ENCODE data around the gene FADS2. TPM values are rescaled to one million over a fixed set of nuclear protein-coding genes. Genes with fewer than 3 reads are reported as not detected.

Gene FADS2
- total RNA-seq, 1 experiment from 2014 or later, result 423 TPM

- Mint-ChIP-seq H3K36me3 (peaks cover 22% of the 10 kb centered on the region), H3K27ac (no peak overlapping the region), H3K4me1 (no peaks in the 10 kb centered on the region), H3K9me3 (no peaks in the 10 kb centered on the region), H3K4me3 (no peak overlapping the region), H3K27me3 (ENCODE audit: low read depth) (peaks cover 3% of the 10 kb centered on the region; the same call in 1 of the 2 replicates)
- TF ChIP-seq OVOL2 (CRISPR knock-in tag; IDR thresholded peaks at IDR 0.05; ENCODE audit: borderline replicate concordance), result no peak
- TF ChIP-seq, protein P1, sequence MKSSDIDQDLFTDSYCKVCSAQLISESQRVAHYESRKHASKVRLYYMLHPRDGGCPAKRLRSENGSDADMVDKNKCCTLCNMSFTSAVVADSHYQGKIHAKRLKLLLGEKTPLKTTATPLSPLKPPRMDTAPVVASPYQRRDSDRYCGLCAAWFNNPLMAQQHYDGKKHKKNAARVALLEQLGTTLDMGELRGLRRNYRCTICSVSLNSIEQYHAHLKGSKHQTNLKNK (CRISPR knock-in tag; IDR thresholded peaks at IDR 0.05), result no peak
- TF ChIP-seq, protein P2, sequence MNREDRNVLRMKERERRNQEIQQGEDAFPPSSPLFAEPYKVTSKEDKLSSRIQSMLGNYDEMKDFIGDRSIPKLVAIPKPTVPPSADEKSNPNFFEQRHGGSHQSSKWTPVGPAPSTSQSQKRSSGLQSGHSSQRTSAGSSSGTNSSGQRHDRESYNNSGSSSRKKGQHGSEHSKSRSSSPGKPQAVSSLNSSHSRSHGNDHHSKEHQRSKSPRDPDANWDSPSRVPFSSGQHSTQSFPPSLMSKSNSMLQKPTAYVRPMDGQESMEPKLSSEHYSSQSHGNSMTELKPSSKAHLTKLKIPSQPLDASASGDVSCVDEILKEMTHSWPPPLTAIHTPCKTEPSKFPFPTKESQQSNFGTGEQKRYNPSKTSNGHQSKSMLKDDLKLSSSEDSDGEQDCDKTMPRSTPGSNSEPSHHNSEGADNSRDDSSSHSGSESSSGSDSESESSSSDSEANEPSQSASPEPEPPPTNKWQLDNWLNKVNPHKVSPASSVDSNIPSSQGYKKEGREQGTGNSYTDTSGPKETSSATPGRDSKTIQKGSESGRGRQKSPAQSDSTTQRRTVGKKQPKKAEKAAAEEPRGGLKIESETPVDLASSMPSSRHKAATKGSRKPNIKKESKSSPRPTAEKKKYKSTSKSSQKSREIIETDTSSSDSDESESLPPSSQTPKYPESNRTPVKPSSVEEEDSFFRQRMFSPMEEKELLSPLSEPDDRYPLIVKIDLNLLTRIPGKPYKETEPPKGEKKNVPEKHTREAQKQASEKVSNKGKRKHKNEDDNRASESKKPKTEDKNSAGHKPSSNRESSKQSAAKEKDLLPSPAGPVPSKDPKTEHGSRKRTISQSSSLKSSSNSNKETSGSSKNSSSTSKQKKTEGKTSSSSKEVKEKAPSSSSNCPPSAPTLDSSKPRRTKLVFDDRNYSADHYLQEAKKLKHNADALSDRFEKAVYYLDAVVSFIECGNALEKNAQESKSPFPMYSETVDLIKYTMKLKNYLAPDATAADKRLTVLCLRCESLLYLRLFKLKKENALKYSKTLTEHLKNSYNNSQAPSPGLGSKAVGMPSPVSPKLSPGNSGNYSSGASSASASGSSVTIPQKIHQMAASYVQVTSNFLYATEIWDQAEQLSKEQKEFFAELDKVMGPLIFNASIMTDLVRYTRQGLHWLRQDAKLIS (CRISPR knock-in tag; IDR thresholded peaks at IDR 0.05; ENCODE audit: borderline replicate concordance), result no peak
- TF ChIP-seq PRRX2 (CRISPR knock-in tag; IDR thresholded peaks at IDR 0.05), result no peak
- no peak for TF ChIP-seq TCF7 (CRISPR knock-in tag; IDR thresholded peaks at IDR 0.05; ENCODE audit: low read depth)
- no peak for TF ChIP-seq TEAD1 (CRISPR knock-in tag; IDR thresholded peaks at IDR 0.05)
- no peak for TF ChIP-seq GTF2I (CRISPR knock-in tag; conservative IDR thresholded peaks at IDR 0.05)
- no peak for TF ChIP-seq SMAD3 (CRISPR knock-in tag; IDR thresholded peaks at IDR 0.05; ENCODE audit: borderline replicate concordance)
- TF ChIP-seq ELF4 (CRISPR knock-in tag; IDR thresholded peaks at IDR 0.05; ENCODE audit: low read depth), result no peak
- no peak for TF ChIP-seq ZNF416 (CRISPR knock-in tag; IDR thresholded peaks at IDR 0.05)
- TF ChIP-seq, protein P3, sequence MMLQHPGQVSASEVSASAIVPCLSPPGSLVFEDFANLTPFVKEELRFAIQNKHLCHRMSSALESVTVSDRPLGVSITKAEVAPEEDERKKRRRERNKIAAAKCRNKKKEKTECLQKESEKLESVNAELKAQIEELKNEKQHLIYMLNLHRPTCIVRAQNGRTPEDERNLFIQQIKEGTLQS (CRISPR knock-in tag; conservative IDR thresholded peaks at IDR 0.05), result no peak
- no peak for TF ChIP-seq FOXP1 (CRISPR knock-in tag; IDR thresholded peaks at IDR 0.05; ENCODE audit: borderline replicate concordance)
- no peak for TF ChIP-seq NFYB (CRISPR knock-in tag; conservative IDR thresholded peaks at IDR 0.05; ENCODE audit: low read depth)
- DNase-seq (ENCODE audit: low spot score), result no peak
- no peak for ATAC-seq
- POLR2A ChIA-PET, result no interaction called here
- CTCF ChIA-PET, result interaction anchor here (1.4 kb wide), 2 partner anchors 9 to 35 kb away, joined by 3 to 9 read pairs; no protein-coding TSS in a partner anchor
Observed at GRCh38 chr11:61782841-61783240, 45.3 kb upstream of the FADS2 start.

DNA sequence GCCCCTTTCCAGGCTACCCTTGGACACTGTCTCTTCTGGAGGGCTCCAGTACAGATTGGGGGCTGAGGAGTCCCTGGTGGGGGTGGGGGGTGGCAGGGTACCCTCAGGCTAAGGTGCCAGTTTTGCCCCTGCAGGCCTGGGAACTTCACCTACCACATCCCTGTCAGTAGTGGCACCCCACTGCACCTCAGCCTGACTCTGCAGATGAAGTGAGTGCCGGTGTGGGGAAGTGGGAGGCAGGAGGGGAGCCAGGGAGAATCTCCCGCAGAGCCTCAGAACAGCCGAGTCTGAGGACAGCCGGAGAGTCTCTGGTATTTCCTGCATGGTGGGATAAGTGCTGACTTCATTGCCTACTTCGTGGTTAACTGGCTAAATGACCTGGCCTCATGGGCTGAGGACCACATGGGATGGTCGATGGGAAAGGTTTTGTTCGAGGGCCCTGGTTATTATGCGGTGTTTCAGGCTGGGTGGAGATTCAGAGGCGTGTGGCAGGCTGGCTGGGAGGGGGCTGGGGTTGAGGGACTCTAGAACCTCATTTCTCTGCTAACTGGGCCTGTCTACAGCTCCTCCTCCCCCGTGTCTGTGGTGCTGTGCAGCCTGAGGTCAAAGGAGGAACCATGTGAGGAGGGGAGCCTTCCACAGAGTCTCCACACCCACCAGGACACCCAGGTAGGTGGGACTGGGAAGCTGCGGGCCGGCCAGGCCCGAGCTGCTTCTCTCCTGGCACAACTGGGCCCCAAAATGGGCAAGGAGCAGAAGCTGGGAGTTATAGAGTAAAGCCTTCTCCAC lies 44.2 kb upstream of the FADS2 start:
- Mint-ChIP-seq H3K4me1 (no peaks in the 10 kb centered on the region), H3K4me3 (no peak overlapping the region), H3K9me3 (no peaks in the 10 kb centered on the region), H3K36me3 (peaks cover 24% of the 10 kb centered on the region), H3K27me3 (ENCODE audit: low read depth) (no peaks in the 10 kb centered on the region; the same call in 1 of the 2 replicates), H3K27ac (peak overlapping the region; percentile 9; the same call in 1 of the 2 replicates)
- DNase-seq (ENCODE audit: low spot score), result no peak
- no peak for ATAC-seq
- ChIA-PET CTCF (interaction anchor here (1.0 to 5.3 kb wide), 4 partner anchors 13 to 252 kb away, joined by 4 to 42 read pairs (median 8); no protein-coding TSS in a partner anchor), POLR2A (interaction anchor here (0.6 to 1.3 kb wide), 2 partner anchors 9 to 31 kb away, joined by 3 read pairs; no protein-coding TSS in a partner anchor)
- TF ChIP-seq CREM (CRISPR knock-in tag; IDR thresholded peaks at IDR 0.05) (no peak), HMGA2 (CRISPR knock-in tag; IDR thresholded peaks at IDR 0.05) (no peak), JAZF1 (CRISPR knock-in tag; IDR thresholded peaks at IDR 0.05) (no peak), ZNF263 (CRISPR knock-in tag; IDR thresholded peaks at IDR 0.05; ENCODE audit: low read depth) (no peak), NR1H2 (CRISPR knock-in tag; IDR thresholded peaks at IDR 0.05) (no peak), ETV6 (CRISPR knock-in tag; IDR thresholded peaks at IDR 0.05) (no peak), SP1 (CRISPR knock-in tag; conservative IDR thresholded peaks at IDR 0.05) (no peak), MXD4 (CRISPR knock-in tag; IDR thresholded peaks at IDR 0.05; ENCODE audit: borderline replicate concordance) (no peak), NR2C2 (CRISPR knock-in tag; IDR thresholded peaks at IDR 0.05) (no peak), ZNF121 (CRISPR knock-in tag; IDR thresholded peaks at IDR 0.05) (no peak), ZNF423 (CRISPR knock-in tag; IDR thresholded peaks at IDR 0.05) (no peak), ELF4 (CRISPR knock-in tag; IDR thresholded peaks at IDR 0.05; ENCODE audit: low read depth) (no peak)
- TF ChIP-seq, protein P4, sequence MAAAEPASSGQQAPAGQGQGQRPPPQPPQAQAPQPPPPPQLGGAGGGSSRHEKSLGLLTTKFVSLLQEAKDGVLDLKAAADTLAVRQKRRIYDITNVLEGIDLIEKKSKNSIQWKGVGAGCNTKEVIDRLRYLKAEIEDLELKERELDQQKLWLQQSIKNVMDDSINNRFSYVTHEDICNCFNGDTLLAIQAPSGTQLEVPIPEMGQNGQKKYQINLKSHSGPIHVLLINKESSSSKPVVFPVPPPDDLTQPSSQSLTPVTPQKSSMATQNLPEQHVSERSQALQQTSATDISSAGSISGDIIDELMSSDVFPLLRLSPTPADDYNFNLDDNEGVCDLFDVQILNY (CRISPR knock-in tag; IDR thresholded peaks at IDR 0.05), result no peak

Data from WTC11 (cell line).